H1 (cell line): ENCODE results near the gene NEDD9. TPM values are rescaled to one million over a fixed set of nuclear protein-coding genes. Genes with fewer than 3 reads are reported as not detected.

Source experiments
- ASH2L ChIP-seq: fragments of 200-600, 300-600 bp; sonication (generic); IDR thresholded peaks from one replicate; pipeline ENCODE4 v1.7.1; 2017; ENCODE audit warnings: low read length
- BACH1 ChIP-seq: IDR thresholded peaks from 2 replicates; pipeline ENCODE4 v1.6.1; 2012; ENCODE audit warnings: low read length, improper control_type of control experiment
- CEBPB ChIP-seq: IDR thresholded peaks from 2 replicates; pipeline ENCODE4 v1.6.1; 2012; ENCODE audit warnings: low read depth, low read length
- CREB1 ChIP-seq: IDR thresholded peaks from 2 replicates; pipeline ENCODE4 v1.6.1; 2012; ENCODE audit warnings: inconsistent platforms
- E2F6 ChIP-seq: IDR thresholded peaks from 2 replicates; pipeline ENCODE4 v1.6.1; 2012; ENCODE audit warnings: inconsistent platforms
- EP300 ChIP-seq, 2 experiments: IDR thresholded peaks; 1 replicate in 1 of 2; 2 replicates in 1 of 2; pipeline ENCODE4 v1.6.1; 2011 to 2012; ENCODE audit warnings: low read depth in 2 of 2, low read length in 2 of 2, mild to moderate bottlenecking in 2 of 2, borderline replicate concordance in 1 of 2, inconsistent platforms in 1 of 2, moderate library complexity in 1 of 2
- GTF2F1 ChIP-seq: IDR thresholded peaks from 2 replicates; pipeline ENCODE4 v1.6.1; 2012; ENCODE audit warnings: low read depth, low read length, improper control_type of control experiment, borderline replicate concordance
- HDAC2 ChIP-seq, 2 experiments: fragments of 300-600 bp in 1 of 2; sonication (generic) in 1 of 2; IDR thresholded peaks; 2 replicates each; pipeline ENCODE4 v1.6.1; 2011 to 2012; ENCODE audit warnings: low read depth in 2 of 2, low read length in 2 of 2, mild to moderate bottlenecking in 2 of 2, moderate library complexity in 2 of 2, borderline replicate concordance in 1 of 2, inconsistent platforms in 1 of 2
- JUND ChIP-seq: IDR thresholded peaks from 2 replicates; pipeline ENCODE4 v1.6.1; 2011; ENCODE audit warnings: mild to moderate bottlenecking, improper control_type of control experiment, low read length
- KDM1A ChIP-seq: fragments of 200-600, 300-600 bp; sonication (generic); IDR thresholded peaks from 2 replicates; pipeline ENCODE4 v1.7.1; 2016; ENCODE audit warnings: mild to moderate bottlenecking, low read length, borderline replicate concordance
- PHF8 ChIP-seq: fragments of 200-600 bp; sonication (generic); conservative IDR thresholded peaks from 2 replicates; pipeline ENCODE4 v1.7.1; 2012; ENCODE audit warnings: low read depth, mild to moderate bottlenecking, inconsistent platforms, low read length, moderate library complexity
- POLR2A ChIP-seq, 2 experiments: IDR thresholded peaks; 1 replicate in 1 of 2; 2 replicates in 1 of 2; pipeline ENCODE4 v1.6.1; 2011; ENCODE audit warnings: low read depth in 2 of 2, low read length in 2 of 2, mild to moderate bottlenecking in 2 of 2; ENCODE audit errors: control extremely low read depth in 1 of 2
- POLR2AphosphoS5 ChIP-seq: IDR thresholded peaks from 2 replicates; pipeline ENCODE4 v1.6.1; 2011; ENCODE audit warnings: low read depth, low read length
- RNF2 ChIP-seq: fragments of 200-900, 300-1000 bp; sonication (generic); IDR thresholded peaks from 2 replicates; pipeline ENCODE4 v1.7.1; 2016; ENCODE audit warnings: borderline replicate concordance, low read depth, mild to moderate bottlenecking, antibody characterized with exemption, low read length; ENCODE audit not compliant: poor library complexity, severe bottlenecking; ENCODE audit errors: missing control alignments
- RXRA ChIP-seq: IDR thresholded peaks from 2 replicates; pipeline ENCODE4 v1.6.1; 2011; ENCODE audit warnings: low read depth, mild to moderate bottlenecking, low read length, moderate library complexity; ENCODE audit not compliant: insufficient read depth
- SIN3A ChIP-seq, 2 experiments: IDR thresholded peaks in 1 of 2; conservative IDR thresholded peaks in 1 of 2; 2 replicates each; pipeline ENCODE4 v1.6.1; 2011 to 2012; ENCODE audit warnings: low read length in 2 of 2, improper control_type of control experiment in 1 of 2, low read depth in 1 of 2, mild to moderate bottlenecking in 1 of 2
- SP4 ChIP-seq: IDR thresholded peaks from 2 replicates; pipeline ENCODE4 v1.6.1; 2012; ENCODE audit warnings: low read length, inconsistent platforms
- ZNF274 ChIP-seq: IDR thresholded peaks from 2 replicates; pipeline ENCODE4 v1.7.0; 2012; ENCODE audit warnings: low read length, borderline replicate concordance; ENCODE audit errors: extremely low read depth
- polyA plus RNA-seq, 7 experiments: library from polyadenylated mRNA; depleted of rRNA in 3 of 7; stranded (reverse) in 5 of 7; unstranded in 2 of 7; fragments of >200 nt in 5 of 7; fragments of 200-250 nt in 2 of 7; gene quantifications; 1 replicate in 5 of 7; 2 replicates in 1 of 7; 4 replicates in 1 of 7; pipeline versions ENCODE4 v1.2.1 to v1.2.3, GENCODE V29; 2011 to 2013; ENCODE audit warnings: missing spikeins in 2 of 7, mixed read lengths in 2 of 7
- total RNA-seq: library from RNA; stranded (reverse); fragmentation: NEBNext Ultra II Directional; extraction: Animal tissue kit (Norgen Biotek cat#: 25700); gene quantifications from 2 replicates; pipeline ENCODE4 v1.2.1, GENCODE V29; 2021
- TF ChIP-seq, protein P1 (sequence below): IDR thresholded peaks from 2 replicates; pipeline ENCODE4 v1.6.1; 2012; ENCODE audit warnings: inconsistent platforms
- TF ChIP-seq, protein P2 (sequence below), 3 experiments: IDR thresholded peaks; 1 replicate in 2 of 3; 2 replicates in 1 of 3; pipeline versions ENCODE4 v1.5.1 to v1.6.1; 2011; ENCODE audit warnings: low read length in 3 of 3, mild to moderate bottlenecking in 3 of 3, inconsistent platforms in 2 of 3, low read depth in 1 of 3, moderate library complexity in 1 of 3; ENCODE audit not compliant: insufficient read depth in 1 of 3; ENCODE audit errors: control extremely low read depth in 1 of 3

NEDD9 gene
- total and polyA plus RNA-seq, 2 of the 8 experiments (the other 6 are each of a cell fraction or from before 2014, with no cell fraction given): 3.6 to 12.0 TPM

- no peak for TF ChIP-seq CEBPB
- no peak for TF ChIP-seq CREB1
- TF ChIP-seq KDM1A: no peak
- TF ChIP-seq ZNF274: no peak
- peak; percentile 99 for TF ChIP-seq E2F6
- TF ChIP-seq, protein P1, sequence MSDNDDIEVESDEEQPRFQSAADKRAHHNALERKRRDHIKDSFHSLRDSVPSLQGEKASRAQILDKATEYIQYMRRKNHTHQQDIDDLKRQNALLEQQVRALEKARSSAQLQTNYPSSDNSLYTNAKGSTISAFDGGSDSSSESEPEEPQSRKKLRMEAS: peak; percentile 95
- no peak for TF ChIP-seq HDAC2 (IDR thresholded peaks at IDR 0.05; ENCODE audit: borderline replicate concordance in 1 of 2, low read depth in 2 of 2, low read length in 2 of 2)
- TF ChIP-seq BACH1: no peak
- TF ChIP-seq GTF2F1: no peak
- no peak for TF ChIP-seq PHF8
- no peak for TF ChIP-seq RNF2
- TF ChIP-seq, protein P2, sequence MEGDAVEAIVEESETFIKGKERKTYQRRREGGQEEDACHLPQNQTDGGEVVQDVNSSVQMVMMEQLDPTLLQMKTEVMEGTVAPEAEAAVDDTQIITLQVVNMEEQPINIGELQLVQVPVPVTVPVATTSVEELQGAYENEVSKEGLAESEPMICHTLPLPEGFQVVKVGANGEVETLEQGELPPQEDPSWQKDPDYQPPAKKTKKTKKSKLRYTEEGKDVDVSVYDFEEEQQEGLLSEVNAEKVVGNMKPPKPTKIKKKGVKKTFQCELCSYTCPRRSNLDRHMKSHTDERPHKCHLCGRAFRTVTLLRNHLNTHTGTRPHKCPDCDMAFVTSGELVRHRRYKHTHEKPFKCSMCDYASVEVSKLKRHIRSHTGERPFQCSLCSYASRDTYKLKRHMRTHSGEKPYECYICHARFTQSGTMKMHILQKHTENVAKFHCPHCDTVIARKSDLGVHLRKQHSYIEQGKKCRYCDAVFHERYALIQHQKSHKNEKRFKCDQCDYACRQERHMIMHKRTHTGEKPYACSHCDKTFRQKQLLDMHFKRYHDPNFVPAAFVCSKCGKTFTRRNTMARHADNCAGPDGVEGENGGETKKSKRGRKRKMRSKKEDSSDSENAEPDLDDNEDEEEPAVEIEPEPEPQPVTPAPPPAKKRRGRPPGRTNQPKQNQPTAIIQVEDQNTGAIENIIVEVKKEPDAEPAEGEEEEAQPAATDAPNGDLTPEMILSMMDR (IDR thresholded peaks at IDR 0.05; ENCODE audit: control extremely low read depth in 1 of 3, insufficient read depth in 1 of 3, low read depth in 1 of 3, low read length in 3 of 3): peak; percentile 86 to 94 (median 94)
- TF ChIP-seq SIN3A (conservative IDR thresholded peaks at IDR 0.05 in 1 of 2, IDR thresholded peaks at IDR 0.05 in 1 of 2; ENCODE audit: low read depth in 1 of 2, low read length in 2 of 2): no peak
- TF ChIP-seq SP4: peak; percentile 51; the same call in 1 of the 2 replicates
- peak in 1 of 2 experiments; percentile 50; a peak in 1 of 3 replicates for TF ChIP-seq EP300 (IDR thresholded peaks at IDR 0.05; ENCODE audit: borderline replicate concordance in 1 of 2, low read depth in 2 of 2, low read length in 2 of 2)
- TF ChIP-seq JUND: peak; percentile 40; the same call in 1 of the 2 replicates
- TF ChIP-seq ASH2L: peak; percentile 48
- no peak for TF ChIP-seq POLR2AphosphoS5
- no peak for TF ChIP-seq RXRA
- no peak for TF ChIP-seq POLR2A (IDR thresholded peaks at IDR 0.05; ENCODE audit: control extremely low read depth in 1 of 2, low read depth in 2 of 2, low read length in 2 of 2)
Measured at GRCh38 chr6:11241793-11242201, 9.3 kb upstream of the NEDD9 start (continued).
